ENCODE data around the gene PANX2. TPM values are rescaled to one million over a fixed set of nuclear protein-coding genes. Genes with fewer than 3 reads are reported as not detected.

Gene PANX2
- total and polyA plus RNA-seq, 9 of the 15 experiments (the other 6 are each of a cell fraction or from before 2014, with no cell fraction given): 0.01 to 3.9 (median 0.67) TPM; not detected in 1

- no peak for TF ChIP-seq MLX (CRISPR knock-in tag; conservative IDR thresholded peaks at IDR 0.05)
- TF ChIP-seq SRSF3 (IDR thresholded peaks at IDR 0.05; ENCODE audit: insufficient read depth, low read length): no peak
- TF ChIP-seq GTF2B (IDR thresholded peaks at IDR 0.05; ENCODE audit: extremely low read depth, insufficient read length): no peak
- no peak for TF ChIP-seq ZNF134 (CRISPR knock-in tag; conservative IDR thresholded peaks at IDR 0.05)
- no peak for TF ChIP-seq RUNX1 (IDR thresholded peaks at IDR 0.05; ENCODE audit: low read depth)
- no peak for TF ChIP-seq SP2 (IDR thresholded peaks at IDR 0.05; ENCODE audit: extremely low read depth, low read depth, low read length, poor library complexity, severe bottlenecking)
- no peak for TF ChIP-seq POLR2G (IDR thresholded peaks at IDR 0.05; ENCODE audit: low read depth, low read length)
- TF ChIP-seq ZNF263 (CRISPR knock-in tag; IDR thresholded peaks at IDR 0.05; ENCODE audit: borderline replicate concordance): no peak
- TF ChIP-seq ZNF398 (CRISPR knock-in tag; IDR thresholded peaks at IDR 0.05): no peak
- TF ChIP-seq MTA1 (IDR thresholded peaks at IDR 0.05; ENCODE audit: borderline replicate concordance): no peak
- peak; percentile 89 for TF ChIP-seq MAFF (IDR thresholded peaks at IDR 0.05; ENCODE audit: low read length)
- TF ChIP-seq PKNOX1 (IDR thresholded peaks at IDR 0.05): peak; percentile 91
- TF ChIP-seq DLX4 (CRISPR knock-in tag; IDR thresholded peaks at IDR 0.05): no peak
- peak; percentile 26; the same call in 1 of the 2 replicates for TF ChIP-seq CREM (IDR thresholded peaks at IDR 0.05; ENCODE audit: low read depth)
- no peak for TF ChIP-seq ARID4B (CRISPR knock-in tag; IDR thresholded peaks at IDR 0.05)
- no peak for TF ChIP-seq ATF6 (CRISPR knock-in tag; IDR thresholded peaks at IDR 0.05)
These were observed 30.6 kb upstream of the PANX2 start (continued) for GRCh38 chr22:50139843-50140415.
